OCI-LY1 (cell line): ENCODE measurements around the gene C4A.

Experiments used
- H2AFZ ChIP-seq: fragments of 200-600 bp; sonication (generic), shearing (Covaris generic); 2 replicates; pipeline ENCODE4 v1.6.0; 2014; ENCODE audit warnings: antibody characterized with exemption, mild to moderate bottlenecking, low read length
- H3F3A ChIP-seq: fragments of 200-600 bp; sonication (generic), shearing (Covaris generic); 2 replicates; pipeline ENCODE4 v1.6.0; 2014; ENCODE audit warnings: mild to moderate bottlenecking, antibody characterized with exemption, low read length, moderate library complexity; ENCODE audit not compliant: insufficient read depth
- H3K27ac ChIP-seq: fragments of 200-600 bp; sonication (generic); 2 replicates; pipeline ENCODE4 v1.5.1; 2014; ENCODE audit warnings: low read length, mixed run types, mild to moderate bottlenecking, low read depth; ENCODE audit not compliant: poor library complexity, severe bottlenecking
- H3K27me3 ChIP-seq: fragments of 200-600 bp; sonication (generic); 2 replicates; pipeline ENCODE4 v1.6.0; 2014; ENCODE audit warnings: antibody characterized with exemption, mild to moderate bottlenecking, low read length, moderate library complexity; ENCODE audit not compliant: insufficient read depth
- H3K36me3 ChIP-seq: fragments of 200-600 bp; sonication (generic); 2 replicates; pipeline ENCODE4 v1.6.1; 2014; ENCODE audit warnings: mild to moderate bottlenecking, antibody characterized with exemption, low read length, moderate library complexity, mixed read lengths; ENCODE audit not compliant: insufficient read depth
- H3K4me1 ChIP-seq: fragments of 200-600 bp; sonication (generic); 2 replicates; pipeline ENCODE4 v1.5.1; 2014; ENCODE audit warnings: mild to moderate bottlenecking, low read length, moderate library complexity; ENCODE audit not compliant: insufficient read depth, severe bottlenecking
- H3K4me2 ChIP-seq: fragments of 200-600 bp; sonication (generic), shearing (Covaris generic); 2 replicates; pipeline ENCODE4 v1.6.1; 2014; ENCODE audit warnings: low read length
- H3K4me3 ChIP-seq: fragments of 200-600 bp; sonication (generic); 2 replicates; pipeline ENCODE4 v1.5.1; 2014; ENCODE audit warnings: low read length, low read depth, mild to moderate bottlenecking, mixed read lengths; ENCODE audit not compliant: poor library complexity, severe bottlenecking
- H3K79me2 ChIP-seq: fragments of 200-600 bp; shearing (Covaris generic); 2 replicates; pipeline ENCODE4 v1.6.1; 2016; ENCODE audit warnings: mixed run types, low read length, mixed read lengths; ENCODE audit not compliant: insufficient read depth
- H3K9ac ChIP-seq: fragments of 200-600 bp; sonication (generic), shearing (Covaris generic); 2 replicates; pipeline ENCODE4 v1.6.1; 2014; ENCODE audit warnings: mild to moderate bottlenecking, low read length, mixed read lengths
- H3K9me2 ChIP-seq: fragments of 200-600 bp; sonication (generic), shearing (Covaris generic); 2 replicates; pipeline ENCODE4 v1.6.1; 2014; ENCODE audit warnings: low read depth, mild to moderate bottlenecking, low read length, mixed read lengths
- H3K9me3 ChIP-seq: fragments of 200-600 bp; shearing (Covaris generic); 2 replicates; pipeline ENCODE4 v1.6.1; 2014; ENCODE audit warnings: low read length, mixed read lengths
- H4K20me1 ChIP-seq: fragments of 200-600 bp; sonication (generic), shearing (Covaris generic); 2 replicates; pipeline ENCODE4 v1.6.0; 2016; ENCODE audit warnings: mild to moderate bottlenecking, low read length; ENCODE audit not compliant: insufficient read depth
- EZH2 ChIP-seq: fragments of 200-600 bp; sonication (generic), shearing (Covaris generic); IDR thresholded peaks from 2 replicates; pipeline ENCODE4 v1.8.0; 2017; ENCODE audit warnings: borderline replicate concordance, mixed run types, mild to moderate bottlenecking, antibody characterized with exemption, low read length, moderate library complexity, mixed read lengths
- TF ChIP-seq, protein P1 (sequence below): fragments of 200-600 bp; sonication (generic), shearing (Covaris generic); IDR thresholded peaks from 2 replicates; pipeline ENCODE4 v1.5.1; 2017; ENCODE audit warnings: mild to moderate bottlenecking, antibody characterized with exemption, low read length, moderate library complexity, mixed read lengths

C4A gene

DNA sequence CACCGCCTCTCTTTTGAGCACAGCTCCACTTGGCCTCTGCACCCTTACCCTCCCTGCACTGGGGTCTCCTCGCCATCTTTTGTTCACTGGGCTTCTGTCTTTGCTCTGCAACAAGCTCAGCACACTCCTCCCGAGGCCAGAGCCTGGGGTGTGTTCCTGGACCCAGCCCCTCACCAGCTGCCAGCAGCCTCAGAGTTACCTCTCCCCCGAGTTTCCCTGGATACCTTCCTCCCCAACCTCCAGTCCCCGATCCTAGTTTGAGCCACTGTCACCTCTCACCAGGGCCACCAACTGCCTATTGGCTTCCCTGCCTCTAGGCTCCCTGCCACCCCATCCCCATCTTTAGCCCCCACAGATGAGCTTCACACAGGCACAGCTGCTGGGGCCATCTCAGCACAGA is 68.7 kb downstream of the C4A start:
- H3K36me3 ChIP-seq, result no peaks in the 10 kb centered on the region
- no peaks in the 10 kb centered on the region for H3K79me2 ChIP-seq
- no peaks in the 10 kb centered on the region for H4K20me1 ChIP-seq
- H3K9me3 ChIP-seq, result no peaks in the 10 kb centered on the region
- H3F3A ChIP-seq, result no peaks in the 10 kb centered on the region
- no peak overlapping the region for H3K4me3 ChIP-seq
- H3K4me1 ChIP-seq, result no peaks in the 10 kb centered on the region
- no peak overlapping the region for H3K27ac ChIP-seq
- no peaks in the 10 kb centered on the region; the same call in 1 of the 2 replicates for H3K27me3 ChIP-seq
- H3K4me2 ChIP-seq, result no peak overlapping the region
- H3K9me2 ChIP-seq, result no peaks in the 10 kb centered on the region
- no peak for TF ChIP-seq EZH2
- TF ChIP-seq, protein P1, sequence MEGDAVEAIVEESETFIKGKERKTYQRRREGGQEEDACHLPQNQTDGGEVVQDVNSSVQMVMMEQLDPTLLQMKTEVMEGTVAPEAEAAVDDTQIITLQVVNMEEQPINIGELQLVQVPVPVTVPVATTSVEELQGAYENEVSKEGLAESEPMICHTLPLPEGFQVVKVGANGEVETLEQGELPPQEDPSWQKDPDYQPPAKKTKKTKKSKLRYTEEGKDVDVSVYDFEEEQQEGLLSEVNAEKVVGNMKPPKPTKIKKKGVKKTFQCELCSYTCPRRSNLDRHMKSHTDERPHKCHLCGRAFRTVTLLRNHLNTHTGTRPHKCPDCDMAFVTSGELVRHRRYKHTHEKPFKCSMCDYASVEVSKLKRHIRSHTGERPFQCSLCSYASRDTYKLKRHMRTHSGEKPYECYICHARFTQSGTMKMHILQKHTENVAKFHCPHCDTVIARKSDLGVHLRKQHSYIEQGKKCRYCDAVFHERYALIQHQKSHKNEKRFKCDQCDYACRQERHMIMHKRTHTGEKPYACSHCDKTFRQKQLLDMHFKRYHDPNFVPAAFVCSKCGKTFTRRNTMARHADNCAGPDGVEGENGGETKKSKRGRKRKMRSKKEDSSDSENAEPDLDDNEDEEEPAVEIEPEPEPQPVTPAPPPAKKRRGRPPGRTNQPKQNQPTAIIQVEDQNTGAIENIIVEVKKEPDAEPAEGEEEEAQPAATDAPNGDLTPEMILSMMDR, result no peak
- no peak overlapping the region for H2AFZ ChIP-seq
- H3K9ac ChIP-seq, result no peak overlapping the region
